Prostate gland (tissue), 2 donors: ENCODE measurements around the gene NAALADL2. TPM values are rescaled to one million over a fixed set of nuclear protein-coding genes. Genes with fewer than 3 reads are reported as not detected.

Experiments used
- DNase-seq: peaks from one replicate; pipeline ENCODE4 v3.0.0-alpha.2; 2019; ENCODE audit warnings: low spot score
- H3K27ac ChIP-seq, 2 donors: fragments of 200-600 bp; sonication (generic); 2 replicates each; pipeline ENCODE4 v1.5.1; 2017 to 2019
- H3K27me3 ChIP-seq: fragments of 200-600 bp; sonication (generic); replicated peaks from 2 replicates; pipeline ENCODE4 v1.5.1; 2019; ENCODE audit not compliant: insufficient read depth
- H3K36me3 ChIP-seq, 2 donors: fragments of 200-600 bp; sonication (generic); 1 replicate in 1 of 2; 2 replicates in 1 of 2; pipeline versions ENCODE4 v1.5.1 to v1.8.1; 2017 to 2019
- H3K4me1 ChIP-seq: fragments of 200-600 bp; sonication (generic); replicated peaks from 2 replicates; pipeline ENCODE4 v1.5.1; 2019
- H3K4me3 ChIP-seq, 2 donors: fragments of 200-600 bp; sonication (generic); 2 replicates each; pipeline ENCODE4 v1.5.1; 2017 to 2019
- H3K9me3 ChIP-seq: fragments of 200-600 bp; sonication (generic); 2 replicates; pipeline ENCODE4 v1.5.1; 2017
- CTCF ChIP-seq, 4 experiments: fragments of 200-600 bp in 2 of 4; fragments of 450-650 bp in 2 of 4; sonication (generic) in 2 of 4; IDR thresholded peaks; 1 replicate in 3 of 4; 2 replicates in 1 of 4; pipeline ENCODE4 v1.5.1; 2016 to 2019; ENCODE audit warnings: antibody characterized with exemption in 4 of 4, mild to moderate bottlenecking in 2 of 4, moderate library complexity in 2 of 4
- POLR2A ChIP-seq: fragments of 450-650 bp; IDR thresholded peaks from one replicate; pipeline ENCODE4 v1.6.1; 2016; ENCODE audit warnings: antibody characterized with exemption, mild to moderate bottlenecking
- POLR2AphosphoS5 ChIP-seq: sonication (generic); formaldehyde crosslinking; IDR thresholded peaks from one replicate; pipeline ENCODE4 v1.6.1; 2017; ENCODE audit warnings: antibody characterized with exemption
- WGBS: methylation state at CpG from one replicate; pipeline ENCODE4 v1.1.5; 2018; 5-methylcytosine and 5-hydroxymethylcytosine counted together
- intact Hi-C: fragments of 100-400 bp; cut with DNase I; formaldehyde crosslinking; loops from one replicate; pipeline ENCODE4 v1.14.2; 2022
- total RNA-seq, 2 donors: library from RNA; depleted of rRNA; stranded (reverse); fragments of >200 nt; gene quantifications; one replicate each; pipeline ENCODE4 v1.1.0, GENCODE V29; 2016

The NAALADL2 gene
- total RNA-seq, 2 donors from 2014 or later, result 12.2 to 20.2 TPM

- no peak for DNase-seq
- WGBS, result 33% methylated on average over 2 of the region's 2 CpGs
- TF ChIP-seq CTCF (IDR thresholded peaks at IDR 0.05) (no peak), POLR2A (no peak), POLR2AphosphoS5 (no peak)
- intact Hi-C loops, result no loop called here
- Histone ChIP-seq H3K27me3 (no peaks in the 10 kb centered on the region), H3K4me3 (no peak overlapping the region), H3K4me1 (no peaks in the 10 kb centered on the region), H3K9me3 (no peaks in the 10 kb centered on the region), H3K36me3 (no peaks in the 10 kb centered on the region), H3K27ac (no peak overlapping the region)
Measured at GRCh38 chr3:175573226-175573625, 714.1 kb downstream of the NAALADL2 start.

GRCh38 chr3:175580318-175580717 lies 721.2 kb downstream of the NAALADL2 start:
- H3K27me3 ChIP-seq, result no peaks in the 10 kb centered on the region
- intact Hi-C loops, result no loop called here
- DNase-seq, result no peak
- H3K4me3 ChIP-seq, result no peak overlapping the region
- WGBS, result 37% methylated on average over 1 of the region's 1 CpG
- no peaks in the 10 kb centered on the region for H3K36me3 ChIP-seq
- no peaks in the 10 kb centered on the region for H3K9me3 ChIP-seq
- TF ChIP-seq CTCF (IDR thresholded peaks at IDR 0.05) (no peak), POLR2A (no peak), POLR2AphosphoS5 (no peak)
- H3K27ac ChIP-seq, result no peak overlapping the region
- H3K4me1 ChIP-seq, result no peaks in the 10 kb centered on the region

GRCh38 chr3:175585898-175586297 lies 726.8 kb downstream of the NAALADL2 start:
- 82% methylated on average over 2 of the region's 2 CpGs for WGBS
- Histone ChIP-seq H3K4me1 (no peaks in the 10 kb centered on the region), H3K9me3 (no peaks in the 10 kb centered on the region), H3K27me3 (no peaks in the 10 kb centered on the region), H3K36me3 (no peaks in the 10 kb centered on the region), H3K27ac (no peak overlapping the region), H3K4me3 (no peak overlapping the region)
- DNase-seq, result no peak
- TF ChIP-seq CTCF (IDR thresholded peaks at IDR 0.05) (no peak), POLR2A (no peak), POLR2AphosphoS5 (no peak)
- intact Hi-C loops, result no loop called here

- Histone ChIP-seq H3K9me3 (no peaks in the 10 kb centered on the region), H3K4me3 (no peak overlapping the region), H3K27ac (no peak overlapping the region), H3K4me1 (no peaks in the 10 kb centered on the region), H3K36me3 (no peaks in the 10 kb centered on the region), H3K27me3 (no peaks in the 10 kb centered on the region)
- intact Hi-C loops, result no loop called here
- DNase-seq, result no peak
- 55% methylated on average over 3 of the region's 3 CpGs for WGBS
- no peak for TF ChIP-seq CTCF (IDR thresholded peaks at IDR 0.05)
- TF ChIP-seq POLR2AphosphoS5, result no peak
- TF ChIP-seq POLR2A, result no peak
Measured at GRCh38 chr3:175590745-175591144, 731.6 kb downstream of the NAALADL2 start.

- TF ChIP-seq POLR2A, result no peak
- no peak for TF ChIP-seq POLR2AphosphoS5
- no peak for TF ChIP-seq CTCF (IDR thresholded peaks at IDR 0.05)
- Histone ChIP-seq H3K4me1 (no peaks in the 10 kb centered on the region), H3K27ac (no peak overlapping the region), H3K36me3 (no peaks in the 10 kb centered on the region), H3K27me3 (no peaks in the 10 kb centered on the region), H3K4me3 (no peak overlapping the region), H3K9me3 (no peaks in the 10 kb centered on the region)
- no peak for DNase-seq
- intact Hi-C loops, result no loop called here
- 100% methylated on average over 1 of the region's 1 CpG for WGBS
Measured at GRCh38 chr3:175591375-175591774, 732.2 kb downstream of the NAALADL2 start.
